Loucy (cell line): ENCODE data around the gene ODF4.

ENCODE experiments used
- EZH2phosphoT487 ChIP-seq: fragments of 200-600 bp; IDR thresholded peaks from 2 replicates; pipeline ENCODE4 v1.6.1; 2018; ENCODE audit warnings: antibody characterized with exemption, mild to moderate bottlenecking, moderate library complexity, borderline replicate concordance
- TF ChIP-seq, protein P1 (sequence below): fragments of 200-600 bp; sonication (generic); conservative IDR thresholded peaks from 2 replicates; pipeline ENCODE4 v1.5.1; 2014; ENCODE audit warnings: mild to moderate bottlenecking, antibody characterized with exemption, low read length

GRCh38 chr17:8339540-8339939 is at the start of gene ODF4:
- TF ChIP-seq, protein P1, sequence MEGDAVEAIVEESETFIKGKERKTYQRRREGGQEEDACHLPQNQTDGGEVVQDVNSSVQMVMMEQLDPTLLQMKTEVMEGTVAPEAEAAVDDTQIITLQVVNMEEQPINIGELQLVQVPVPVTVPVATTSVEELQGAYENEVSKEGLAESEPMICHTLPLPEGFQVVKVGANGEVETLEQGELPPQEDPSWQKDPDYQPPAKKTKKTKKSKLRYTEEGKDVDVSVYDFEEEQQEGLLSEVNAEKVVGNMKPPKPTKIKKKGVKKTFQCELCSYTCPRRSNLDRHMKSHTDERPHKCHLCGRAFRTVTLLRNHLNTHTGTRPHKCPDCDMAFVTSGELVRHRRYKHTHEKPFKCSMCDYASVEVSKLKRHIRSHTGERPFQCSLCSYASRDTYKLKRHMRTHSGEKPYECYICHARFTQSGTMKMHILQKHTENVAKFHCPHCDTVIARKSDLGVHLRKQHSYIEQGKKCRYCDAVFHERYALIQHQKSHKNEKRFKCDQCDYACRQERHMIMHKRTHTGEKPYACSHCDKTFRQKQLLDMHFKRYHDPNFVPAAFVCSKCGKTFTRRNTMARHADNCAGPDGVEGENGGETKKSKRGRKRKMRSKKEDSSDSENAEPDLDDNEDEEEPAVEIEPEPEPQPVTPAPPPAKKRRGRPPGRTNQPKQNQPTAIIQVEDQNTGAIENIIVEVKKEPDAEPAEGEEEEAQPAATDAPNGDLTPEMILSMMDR, result no peak
- TF ChIP-seq EZH2phosphoT487, result no peak
